NCI-H2107 treated with DMSO at 0.1 percent for 48 hours (cell line): Measurements from ENCODE around the gene NIPAL1.
A peak's percentile ranks its signal among the peaks of the same experiment; 100 is the strongest.
"Not testable (repeated sequence)": the region's sequence is repeated elsewhere in the genome, so short reads cannot be mapped to it uniquely, and the experiment has no call there.

Experiments used
- DNase-seq: peaks from one replicate; lab custom pipeline; 2025; ENCODE audit not compliant: unreplicated experiment; lab: John Stamatoyannopoulos, UW

The NIPAL1 gene

GRCh38 chr4:48016141-48017107 is at the start of gene NIPAL1, which contains the start of gene CNGA1:
TSS of gene NIPAL1 (plus strand) at chr4:48016772. CDS start at chr4:48016840, 68 bp downstream.
TSS of gene CNGA1 (minus strand) at chr4:48016681. CDS start at chr4:47952689, 63,992 bp downstream.
- peak; percentile 63 for DNase-seq

GRCh38 chr4:47968847-47969246 is 47.7 kb upstream of the NIPAL1 start:
- DNase-seq: no peak

GRCh38 chr4:47972181-47972580 is 44.4 kb upstream of the NIPAL1 start:
- DNase-seq: no peak

- no peak for DNase-seq
Measured at GRCh38 chr4:47972721-47973120, 43.9 kb upstream of the NIPAL1 start.

- DNase-seq: no peak
Measured at GRCh38 chr4:47974566-47974965, 42.0 kb upstream of the NIPAL1 start.

GRCh38 chr4:47990145-47990544 is 26.4 kb upstream of the NIPAL1 start:
- no peak for DNase-seq

GRCh38 chr4:47992475-47992874 is 24.1 kb upstream of the NIPAL1 start:
- DNase-seq: not testable (repeated sequence)

- no peak for DNase-seq
Measured at GRCh38 chr4:47996021-47996420, 20.6 kb upstream of the NIPAL1 start.

GRCh38 chr4:48002267-48002666 is 14.3 kb upstream of the NIPAL1 start:
- no peak for DNase-seq

GRCh38 chr4:48003568-48003967 is 13.0 kb upstream of the NIPAL1 start:
- not testable (repeated sequence) for DNase-seq

- DNase-seq: no peak
Measured at GRCh38 chr4:48005781-48006180, 10.8 kb upstream of the NIPAL1 start.

GRCh38 chr4:48008021-48008596 is 8.5 kb upstream of the NIPAL1 start:
- no peak for DNase-seq

- DNase-seq: not testable (repeated sequence)
Measured at GRCh38 chr4:48010906-48011305, 5.7 kb upstream of the NIPAL1 start.

GRCh38 chr4:48011722-48012121 is 4.8 kb upstream of the NIPAL1 start:
- DNase-seq: no peak

- DNase-seq: no peak
Measured at GRCh38 chr4:48012824-48013223, 3.7 kb upstream of the NIPAL1 start.

- no peak for DNase-seq
Measured at GRCh38 chr4:48015216-48015615, 1.4 kb upstream of the NIPAL1 start.

GRCh38 chr4:48015678-48016077 is 894 bp upstream of the NIPAL1 start:
- DNase-seq: no peak

- DNase-seq: no peak
Measured at GRCh38 chr4:48017108-48017571, 568 bp downstream of the NIPAL1 start.

- no peak for DNase-seq
Measured at GRCh38 chr4:48018112-48018511, 1.5 kb downstream of the NIPAL1 start.

GRCh38 chr4:48021100-48021499 is 4.5 kb downstream of the NIPAL1 start:
- no peak for DNase-seq

- no peak for DNase-seq
Measured at GRCh38 chr4:48022192-48022799, 5.7 kb downstream of the NIPAL1 start.

- DNase-seq: no peak
Measured at GRCh38 chr4:48024522-48024921, 8.0 kb downstream of the NIPAL1 start.
